GM12892 (cell line): Measurements from ENCODE around the gene KAT7.

ENCODE experiments used
- DNase-seq: peaks from one replicate; pipeline ENCODE4 v3.0.0; 2011; ENCODE audit not compliant: insufficient read length
- FAIRE-seq: peaks from 2 replicates; lab custom pipeline; 2011; peaks lifted over from hg19 to GRCh38; lab: Jason Lieb, UNC
- POLR2A ChIP-seq: IDR thresholded peaks from 2 replicates; pipeline ENCODE4 v1.6.1; 2011; ENCODE audit warnings: low read depth, low read length, control low read depth
- POLR2AphosphoS5 ChIP-seq: IDR thresholded peaks from 2 replicates; pipeline ENCODE4 v1.6.1; 2011; ENCODE audit warnings: low read depth, low read length, control low read depth
- TAF1 ChIP-seq: IDR thresholded peaks from 2 replicates; pipeline ENCODE4 v1.6.1; 2011; ENCODE audit warnings: low read depth, mild to moderate bottlenecking, control low read depth, low read length, borderline replicate concordance

Gene KAT7

DNA sequence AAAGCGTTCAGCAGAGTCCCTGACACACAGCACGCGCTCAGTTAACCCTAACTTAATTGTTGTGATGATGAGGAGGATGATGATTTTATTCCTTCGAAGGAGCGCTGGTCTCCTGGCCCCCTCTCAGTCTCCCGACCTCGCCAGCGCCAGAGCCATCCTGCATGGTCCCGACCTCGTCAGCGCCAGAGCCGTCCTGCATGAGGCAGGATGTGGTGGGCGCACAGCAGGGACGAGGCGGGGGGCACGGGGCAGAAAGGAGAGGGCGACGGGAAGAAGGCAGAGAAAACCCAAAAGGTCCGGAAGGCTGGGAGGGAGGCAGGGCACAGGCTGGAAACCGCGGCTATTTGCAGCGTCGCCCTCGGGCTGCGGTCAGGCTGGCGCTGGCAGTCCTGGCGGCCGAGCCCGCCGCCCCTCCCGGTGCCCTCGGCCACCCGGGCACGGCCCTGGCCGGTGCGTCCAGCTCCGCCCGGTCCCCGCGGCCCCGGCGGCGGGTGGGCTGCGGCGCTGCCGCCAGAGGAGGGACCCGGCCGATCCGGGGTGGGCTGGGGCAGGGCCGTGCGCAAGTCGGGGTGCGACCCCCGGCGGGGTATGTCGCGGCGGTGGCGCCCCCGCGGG, 62.4 kb downstream of the KAT7 start:
- DNase-seq (no peak), FAIRE-seq (peak; percentile 14)
- TF ChIP-seq POLR2A (no peak), POLR2AphosphoS5 (no peak), TAF1 (no peak)

DNA sequence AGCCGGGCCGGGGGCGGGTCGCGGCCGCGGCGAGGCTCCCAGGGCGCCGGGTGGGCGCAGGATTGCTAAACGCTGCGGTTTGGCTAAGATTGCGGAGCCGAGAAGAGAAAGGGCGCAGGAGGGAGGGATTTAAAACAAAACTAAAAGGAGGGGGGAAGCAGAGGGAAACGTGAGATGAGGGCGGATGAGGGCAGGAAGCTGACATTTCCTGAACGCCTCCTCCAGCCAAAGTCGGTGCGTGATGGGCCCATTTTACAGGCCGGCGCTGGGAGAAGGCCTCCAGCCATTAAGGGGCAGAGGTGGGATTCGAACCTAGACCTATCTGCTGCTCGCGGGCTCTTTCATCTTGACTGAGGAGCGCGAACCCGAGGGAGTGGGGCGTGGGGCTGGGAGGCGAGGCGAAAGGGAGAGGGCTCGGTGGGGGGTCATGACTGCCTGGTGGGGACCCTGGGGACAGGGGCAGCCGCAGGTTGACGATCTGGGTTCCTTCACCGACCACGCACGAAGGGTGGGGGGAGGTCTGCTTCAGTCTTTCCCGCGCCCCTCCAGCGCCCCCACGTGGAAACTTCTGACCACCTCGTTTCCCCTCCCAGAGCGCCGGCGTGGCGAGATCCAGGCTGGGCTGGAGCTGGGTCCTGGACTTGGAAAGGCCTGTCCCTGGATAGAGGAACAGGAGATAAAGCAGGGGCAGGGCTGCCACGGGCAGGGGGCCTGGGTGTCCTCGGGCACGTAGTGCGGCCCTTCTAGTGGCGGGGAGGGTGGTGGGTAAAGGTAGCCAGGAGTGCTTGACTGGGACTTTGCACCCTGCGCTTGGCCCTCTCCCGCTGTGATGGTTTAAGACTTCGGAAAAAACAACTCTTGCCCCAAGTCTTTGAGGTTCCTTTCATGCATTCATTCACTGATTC, 63.2 kb downstream of the KAT7 start:
- DNase-seq (no peak), FAIRE-seq (peak; percentile 63)
- TF ChIP-seq POLR2A = no peak
- no peak for TF ChIP-seq TAF1

DNA sequence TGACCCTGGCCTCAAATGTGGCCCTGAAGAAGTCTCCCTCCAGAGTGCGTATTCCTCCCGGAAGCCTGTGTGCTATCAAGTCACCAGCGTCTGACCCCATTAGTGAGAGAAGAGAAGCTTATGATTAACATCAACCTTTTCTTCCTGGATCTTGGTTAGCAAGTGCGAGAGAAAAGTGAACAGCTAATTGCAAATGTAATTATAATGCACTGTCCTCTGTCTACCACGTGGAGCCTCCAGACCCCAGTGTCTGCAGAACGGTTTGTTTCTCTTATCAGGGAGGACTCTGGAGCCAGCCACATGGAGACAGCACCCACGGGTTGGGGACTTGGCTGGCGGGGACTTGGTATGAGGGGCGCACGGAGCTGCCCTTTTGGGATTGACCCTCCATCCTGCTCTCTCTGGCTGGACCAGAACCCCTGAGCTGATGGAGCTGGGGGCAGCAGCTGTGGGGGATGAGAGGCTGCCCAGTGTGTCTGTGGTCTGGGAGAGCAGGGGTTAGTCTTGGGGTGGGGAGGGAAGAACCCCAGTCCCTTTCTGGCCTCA, 65.1 kb downstream of the KAT7 start:
- no peak for FAIRE-seq
- no peak for TF ChIP-seq TAF1
- TF ChIP-seq POLR2AphosphoS5 = no peak
- no peak for TF ChIP-seq POLR2A
- DNase-seq = no peak

DNA sequence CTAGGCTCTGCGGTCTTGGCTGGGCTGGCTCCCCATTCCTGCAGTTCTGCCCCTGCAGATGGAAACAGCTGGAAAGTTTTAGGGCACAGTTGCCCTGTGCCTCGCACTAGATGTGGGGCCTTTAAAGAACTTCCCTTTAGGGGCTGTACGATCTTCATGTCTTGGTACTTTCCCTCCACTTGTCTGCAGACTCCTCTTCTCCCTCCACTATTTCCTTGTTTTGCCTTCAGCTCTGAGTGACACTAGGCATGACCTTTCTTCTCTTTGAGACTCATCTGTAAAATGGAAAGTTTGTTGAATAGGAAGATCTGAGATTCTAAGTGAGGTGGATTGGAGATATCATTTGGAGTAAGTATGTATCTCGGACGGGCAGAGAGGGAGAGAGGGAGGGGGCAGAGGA, 65.6 kb downstream of the KAT7 start:
- FAIRE-seq (no peak), DNase-seq (no peak)
- TF ChIP-seq POLR2AphosphoS5 (no peak), POLR2A (no peak), TAF1 (no peak)

DNA sequence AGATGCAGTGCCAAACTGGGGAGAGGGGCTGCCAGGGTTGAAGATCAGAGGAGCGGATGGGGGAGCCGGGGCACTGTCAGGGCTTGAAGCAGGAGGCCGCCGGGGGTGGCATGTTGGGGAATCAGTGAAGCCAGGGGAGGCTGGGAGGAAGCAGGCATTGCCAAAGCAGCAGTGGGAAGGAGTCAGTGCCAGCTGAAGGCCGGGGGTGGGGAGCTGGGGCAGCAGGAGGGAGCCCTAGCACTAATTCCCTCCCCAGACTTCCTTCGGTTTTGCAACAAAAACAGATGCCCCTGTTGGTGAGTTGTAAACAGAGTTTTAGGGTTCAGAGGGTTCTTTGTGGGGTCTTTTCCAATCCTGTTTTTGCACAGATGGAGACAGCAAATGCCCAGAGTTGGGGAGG, 70.3 kb downstream of the KAT7 start:
- TF ChIP-seq POLR2A (no peak), TAF1 (no peak), POLR2AphosphoS5 (no peak)
- FAIRE-seq (no peak), DNase-seq (no peak)

DNA sequence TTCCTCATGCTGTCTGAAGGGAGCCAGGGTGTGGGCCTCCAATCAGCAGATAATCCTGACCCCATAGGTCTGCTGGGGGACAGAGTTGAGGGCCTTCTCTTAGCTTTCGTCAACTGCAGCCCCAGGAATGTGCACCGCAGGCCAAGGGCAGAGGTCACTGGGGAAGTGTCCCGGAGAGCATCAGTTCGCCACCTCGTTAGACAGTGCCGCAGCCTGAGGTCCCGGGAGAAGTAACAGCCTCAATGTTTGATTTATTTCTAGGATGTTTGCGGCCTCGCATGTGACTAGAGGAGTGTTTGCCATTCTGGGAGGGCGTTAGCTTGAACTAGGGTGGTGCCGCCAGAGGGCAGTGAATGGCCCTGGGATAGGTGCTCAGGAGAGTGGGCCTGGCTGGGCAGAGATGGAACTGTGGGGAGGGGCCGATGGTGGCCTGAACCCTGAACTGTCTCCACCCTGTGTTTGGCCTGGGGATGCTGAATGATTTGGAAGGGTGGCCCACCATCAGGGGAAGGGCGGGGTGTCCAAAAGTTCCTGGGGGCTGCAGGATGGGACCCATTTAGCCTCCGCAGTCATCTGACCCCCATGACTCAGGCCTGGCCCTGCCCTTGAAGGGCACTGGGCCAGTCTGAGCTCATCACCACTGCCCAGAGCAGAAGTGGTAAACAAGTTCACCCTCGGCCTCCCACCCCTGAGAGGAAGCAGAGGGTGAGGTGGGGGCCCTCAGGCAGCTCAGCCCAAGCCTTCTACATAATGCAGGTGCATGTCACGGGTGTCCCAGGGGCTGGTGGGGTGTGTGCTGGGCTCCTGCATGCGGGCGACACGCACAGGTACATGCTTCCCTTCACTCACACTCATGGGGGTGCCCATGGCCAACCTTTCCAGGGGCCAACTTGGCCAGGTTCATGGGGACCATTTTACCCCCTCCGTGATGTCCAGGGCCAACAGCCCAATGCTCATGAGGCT, 71.8 kb downstream of the KAT7 start:
- TF ChIP-seq TAF1 = no peak
- no peak for TF ChIP-seq POLR2A
- TF ChIP-seq POLR2AphosphoS5 = no peak
- FAIRE-seq (no peak), DNase-seq (no peak)

DNA sequence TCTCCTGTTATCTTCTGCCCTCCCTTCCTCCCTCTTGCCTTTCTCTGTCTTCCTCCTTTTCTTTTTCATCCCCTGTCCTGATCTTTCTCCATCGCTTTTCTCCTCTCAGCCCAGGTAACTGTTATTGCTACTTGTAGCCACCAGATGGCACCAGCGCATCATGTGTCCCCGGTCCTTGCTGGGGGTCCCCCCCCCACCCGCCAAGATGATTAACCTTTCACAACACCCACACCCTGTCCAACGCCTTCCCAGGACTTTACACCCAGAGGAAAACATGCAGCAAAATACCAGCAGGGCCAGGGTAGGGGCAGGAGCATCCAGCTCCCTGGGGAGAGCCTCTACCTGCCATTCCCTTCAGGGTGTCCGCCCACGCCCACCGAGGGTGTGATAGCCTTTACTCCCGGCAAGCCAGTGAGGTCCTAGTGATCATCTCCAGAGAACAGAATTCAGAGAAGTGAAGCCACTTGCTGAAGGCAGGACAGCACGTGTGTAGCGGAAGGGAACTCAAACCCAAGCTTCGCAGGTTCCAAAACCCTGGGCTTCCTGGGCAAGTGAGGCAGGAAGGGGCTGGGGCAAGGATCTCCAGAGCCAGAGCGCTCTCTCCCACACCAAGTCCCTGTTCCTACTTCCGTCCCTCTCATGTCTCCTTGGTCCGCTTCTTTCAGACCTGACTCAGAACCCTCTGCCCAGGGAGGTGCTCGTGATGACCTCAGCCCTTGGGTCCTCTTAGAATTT, 72.8 kb downstream of the KAT7 start:
- peak; percentile 62 for DNase-seq
- FAIRE-seq = peak; percentile 89
- TF ChIP-seq POLR2AphosphoS5 (no peak), TAF1 (no peak), POLR2A (no peak)

DNA sequence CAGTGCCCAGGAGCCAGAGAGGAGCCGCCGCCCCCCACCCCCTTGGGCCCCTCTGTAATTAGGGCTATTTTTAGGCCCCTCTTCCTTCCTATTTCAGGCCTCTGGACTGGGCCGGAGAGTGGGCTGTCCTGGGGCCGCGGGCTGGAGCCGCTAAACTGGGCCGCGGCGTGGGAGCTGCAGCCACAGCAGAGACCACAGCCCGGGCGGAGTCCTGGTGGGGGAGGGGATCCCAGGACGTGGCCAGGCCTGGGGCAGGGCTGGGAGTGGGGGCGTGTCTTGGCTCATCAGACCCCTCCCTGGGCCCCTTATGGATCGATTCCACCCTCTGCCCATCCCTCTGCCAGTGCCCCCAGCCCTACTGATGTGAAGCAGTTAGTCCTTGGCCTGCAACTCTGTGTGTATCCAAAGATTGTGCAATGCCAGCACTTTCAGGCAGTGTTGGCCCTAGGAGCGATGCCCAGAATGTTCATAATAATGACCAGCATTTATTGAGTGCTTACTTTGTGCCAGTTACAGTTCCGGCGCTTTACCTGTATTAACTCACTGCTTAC, 74.4 kb downstream of the KAT7 start:
- no peak for FAIRE-seq
- DNase-seq = no peak
- no peak for TF ChIP-seq POLR2A
- TF ChIP-seq TAF1 = no peak
- TF ChIP-seq POLR2AphosphoS5 = no peak

DNA sequence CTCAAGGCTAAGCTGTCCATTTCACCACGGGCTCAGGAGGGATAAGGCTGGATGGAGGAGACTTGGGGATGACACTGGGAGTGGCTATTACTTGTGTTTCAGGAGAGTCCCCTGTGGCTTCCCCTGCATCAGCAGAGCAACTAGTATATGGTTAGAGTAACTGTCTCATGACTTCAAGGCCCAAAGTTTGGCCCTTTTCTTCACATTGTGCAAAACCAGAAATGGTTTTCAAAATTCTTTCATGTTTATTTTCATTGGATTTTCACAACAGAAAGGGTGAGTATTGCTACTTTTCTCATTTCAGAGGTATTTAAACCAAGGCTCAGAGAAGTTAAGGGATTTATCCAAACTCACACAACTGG, 77.5 kb downstream of the KAT7 start:
- no peak for FAIRE-seq
- TF ChIP-seq TAF1 (no peak), POLR2A (no peak), POLR2AphosphoS5 (no peak)
- DNase-seq = no peak

DNA sequence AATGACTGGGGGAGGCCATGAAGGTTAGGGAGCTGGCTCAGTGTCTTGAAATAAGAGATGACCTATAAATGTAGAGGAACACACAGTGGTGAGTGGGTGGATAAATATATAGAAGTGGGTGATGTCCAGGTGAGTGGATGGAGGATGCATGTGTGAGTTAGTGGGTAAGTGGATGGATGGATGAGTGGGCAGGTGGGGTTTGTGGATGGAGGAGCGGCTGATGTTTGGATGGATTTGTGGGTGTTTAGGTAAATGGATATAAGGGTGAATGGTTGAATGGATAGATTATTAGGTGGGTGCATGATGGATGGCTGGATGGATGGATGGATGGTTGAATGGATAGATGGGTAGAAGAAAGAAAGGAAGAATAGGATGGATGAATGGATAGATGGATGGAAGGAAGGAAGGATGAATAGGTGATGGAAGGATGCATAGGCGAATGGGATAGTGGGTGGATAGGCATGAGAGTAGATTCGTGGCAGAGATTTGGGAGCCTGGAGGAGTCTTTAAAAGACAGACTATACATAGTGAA, 78.5 kb downstream of the KAT7 start:
- FAIRE-seq (no peak), DNase-seq (no peak)
- no peak for TF ChIP-seq POLR2AphosphoS5
- TF ChIP-seq POLR2A = no peak
- TF ChIP-seq TAF1 = no peak

DNA sequence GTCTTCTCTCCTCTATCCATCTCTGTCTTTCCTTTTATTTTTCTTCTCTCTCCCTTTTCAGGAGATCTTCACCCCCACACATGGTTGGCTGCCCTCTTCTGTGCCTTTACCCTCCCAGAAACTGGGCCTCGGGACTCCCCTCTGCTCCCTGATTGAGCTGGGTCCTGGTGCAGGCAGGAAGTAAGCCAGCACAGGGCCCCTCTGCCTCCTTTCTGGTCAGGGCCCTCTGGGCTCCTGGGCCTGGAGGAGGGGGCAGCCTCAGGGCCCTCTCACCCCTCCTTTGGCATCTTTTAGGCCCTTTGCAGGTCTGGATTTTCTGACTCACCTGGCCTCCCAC, 80.5 kb downstream of the KAT7 start:
- FAIRE-seq = no peak
- no peak for DNase-seq
- no peak for TF ChIP-seq TAF1
- no peak for TF ChIP-seq POLR2AphosphoS5
- TF ChIP-seq POLR2A = no peak
